Sigmoid colon (tissue), 7 donors: ENCODE data around the gene MTFMT. TPM values are rescaled to one million over a fixed set of nuclear protein-coding genes. Genes with fewer than 3 reads are reported as not detected.
"Not testable (repeated sequence)": the region's sequence is repeated elsewhere in the genome, so short reads cannot be mapped to it uniquely, and the experiment has no call there.

Experiments used
- DNase-seq: peaks from one replicate; pipeline ENCODE4 v3.0.0-alpha.2; 2019
- H3K27ac ChIP-seq, 4 donors: fragments of 200-600 bp; sonication (generic); one replicate each; pipeline ENCODE4 v1.5.1; 2016 to 2019; ENCODE audit warnings: mild to moderate bottlenecking in 1 of 4
- H3K27me3 ChIP-seq, 3 donors: fragments of 200-600 bp; sonication (generic); one replicate each; pipeline ENCODE4 v1.5.1; 2019; ENCODE audit warnings: mild to moderate bottlenecking in 1 of 3
- H3K36me3 ChIP-seq, 4 donors: fragments of 200-600 bp; sonication (generic); one replicate each; pipeline ENCODE4 v1.5.1; 2016 to 2019
- H3K4me1 ChIP-seq, 4 donors: fragments of 200-600 bp; sonication (generic); one replicate each; pipeline ENCODE4 v1.5.1; 2017 to 2019
- H3K4me3 ChIP-seq, 4 donors: fragments of 200-600 bp; sonication (generic); one replicate each; pipeline ENCODE4 v1.5.1; 2017 to 2019; ENCODE audit warnings: mild to moderate bottlenecking in 2 of 4, moderate library complexity in 1 of 4
- H3K9me3 ChIP-seq, 4 donors: fragments of 200-600 bp in 3 of 4; sonication (generic) in 3 of 4; one replicate each; pipeline versions ENCODE4 v1.5.1 to v1.6.1; 2013 to 2019
- EP300 ChIP-seq, 4 donors: sonication (generic); formaldehyde crosslinking; IDR thresholded peaks; one replicate each; pipeline ENCODE4 v1.6.1; 2017; ENCODE audit warnings: antibody characterized with exemption in 4 of 4
- POLR2A ChIP-seq, 2 donors: fragments of 450-650 bp; IDR thresholded peaks; one replicate each; pipeline ENCODE4 v1.6.1; 2016; ENCODE audit warnings: antibody characterized with exemption in 2 of 2, mild to moderate bottlenecking in 2 of 2, moderate library complexity in 2 of 2
- POLR2AphosphoS5 ChIP-seq, 4 donors: sonication (generic); formaldehyde crosslinking; IDR thresholded peaks; one replicate each; pipeline ENCODE4 v1.6.1; 2017; ENCODE audit warnings: antibody characterized with exemption in 4 of 4
- WGBS, 2 donors: extraction: QIAGEN DNeasy Blood & Tissue Kit; methylation state at CpG; one replicate each; pipeline ENCODE4 v1.1.7; 2013; 5-methylcytosine and 5-hydroxymethylcytosine counted together
- intact Hi-C: fragments of 100-400 bp; cut with DNase I; formaldehyde crosslinking; loops from one replicate; pipeline ENCODE4 v1.15.1; 2023
- polyA plus RNA-seq, 3 donors: library from polyadenylated mRNA; stranded (reverse); fragments of 200-250 nt; gene quantifications; one replicate each; pipeline ENCODE4 v1.2.3, GENCODE V29; 2013
- total RNA-seq, 4 donors: library from RNA; depleted of rRNA; stranded (reverse); fragments of >200 nt; gene quantifications; one replicate each; pipeline ENCODE4 v1.1.0, GENCODE V29; 2016
- TF ChIP-seq, protein P1 (sequence below), 4 experiments: fragments of 450-650 bp in 3 of 4; fragments of 200-600 bp in 1 of 4; IDR thresholded peaks; one replicate each; pipeline ENCODE4 v1.5.1; 2016 to 2019; ENCODE audit warnings: antibody characterized with exemption in 4 of 4, mild to moderate bottlenecking in 3 of 4, moderate library complexity in 2 of 4
- donor health status: healthy with polysubstance abuse.
- donor health status: Bipolar disorder and iron deficiency.
- donor health status: healthy.

Gene MTFMT
- total and polyA plus RNA-seq, 7 donors: 10.7 to 43.6 (median 31.3) TPM

DNA sequence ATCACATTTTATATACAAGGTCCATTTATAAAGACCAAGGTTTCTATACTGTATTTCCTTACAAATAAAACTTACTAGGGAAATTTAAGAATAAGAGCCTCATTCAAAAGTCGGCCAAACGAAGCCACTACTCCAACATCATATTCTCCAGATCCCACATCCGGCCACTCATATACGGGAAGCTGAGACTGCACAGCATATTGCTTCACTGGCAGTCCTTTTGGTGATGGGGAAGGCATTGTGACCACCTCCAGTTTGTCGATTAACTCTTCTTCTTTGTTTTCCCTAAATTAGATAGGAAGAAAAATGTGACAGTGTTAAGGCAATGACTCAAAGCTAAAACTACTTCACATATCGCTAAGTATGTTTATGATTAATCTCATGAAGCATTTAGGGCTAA lies 2.7 kb downstream of the MTFMT start:
- 92% methylated on average over 6 of the region's 6 CpGs for WGBS, 2 donors
- H3K9me3 ChIP-seq: no peaks in the 10 kb centered on the region
- H3K4me1 ChIP-seq: peaks cover 0 to 13% (median 11%) of the 10 kb centered on the region in 4 donors
- intact Hi-C loops: no loop called here
- peaks cover 0 to 43% (median 15%) of the 10 kb centered on the region in 4 donors for H3K36me3 ChIP-seq
- TF ChIP-seq EP300 (IDR thresholded peaks at IDR 0.05): no peak
- TF ChIP-seq, protein P1, sequence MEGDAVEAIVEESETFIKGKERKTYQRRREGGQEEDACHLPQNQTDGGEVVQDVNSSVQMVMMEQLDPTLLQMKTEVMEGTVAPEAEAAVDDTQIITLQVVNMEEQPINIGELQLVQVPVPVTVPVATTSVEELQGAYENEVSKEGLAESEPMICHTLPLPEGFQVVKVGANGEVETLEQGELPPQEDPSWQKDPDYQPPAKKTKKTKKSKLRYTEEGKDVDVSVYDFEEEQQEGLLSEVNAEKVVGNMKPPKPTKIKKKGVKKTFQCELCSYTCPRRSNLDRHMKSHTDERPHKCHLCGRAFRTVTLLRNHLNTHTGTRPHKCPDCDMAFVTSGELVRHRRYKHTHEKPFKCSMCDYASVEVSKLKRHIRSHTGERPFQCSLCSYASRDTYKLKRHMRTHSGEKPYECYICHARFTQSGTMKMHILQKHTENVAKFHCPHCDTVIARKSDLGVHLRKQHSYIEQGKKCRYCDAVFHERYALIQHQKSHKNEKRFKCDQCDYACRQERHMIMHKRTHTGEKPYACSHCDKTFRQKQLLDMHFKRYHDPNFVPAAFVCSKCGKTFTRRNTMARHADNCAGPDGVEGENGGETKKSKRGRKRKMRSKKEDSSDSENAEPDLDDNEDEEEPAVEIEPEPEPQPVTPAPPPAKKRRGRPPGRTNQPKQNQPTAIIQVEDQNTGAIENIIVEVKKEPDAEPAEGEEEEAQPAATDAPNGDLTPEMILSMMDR (IDR thresholded peaks at IDR 0.05): no peak
- no peak for TF ChIP-seq POLR2AphosphoS5 (IDR thresholded peaks at IDR 0.05)
- TF ChIP-seq POLR2A (IDR thresholded peaks at IDR 0.05): no peak
- no peaks in the 10 kb centered on the region for H3K27me3 ChIP-seq
- no peak overlapping the region for H3K4me3 ChIP-seq
- no peak overlapping the region for H3K27ac ChIP-seq
- DNase-seq: no peak

DNA sequence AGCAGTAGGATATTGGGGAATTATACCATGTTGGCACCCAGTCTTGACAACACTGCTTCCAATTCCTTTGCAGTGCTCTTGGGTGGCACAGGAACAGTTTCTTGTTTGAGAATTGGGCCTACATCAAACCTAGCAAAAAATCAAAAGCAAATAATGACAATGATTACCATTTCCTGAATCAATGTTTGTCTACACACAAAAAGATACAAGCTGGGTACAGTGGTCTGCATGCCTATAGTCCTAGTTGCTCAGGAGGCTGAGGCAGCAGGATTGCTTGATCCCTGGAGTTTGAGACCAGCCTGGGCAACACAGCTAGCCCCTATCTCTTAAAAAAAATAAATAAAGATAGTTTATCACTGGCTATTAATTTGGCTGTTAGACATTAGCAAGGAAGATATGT lies 8.0 kb downstream of the MTFMT start:
- intact Hi-C loops: no loop called here
- TF ChIP-seq POLR2A (IDR thresholded peaks at IDR 0.05) (no peak), POLR2AphosphoS5 (IDR thresholded peaks at IDR 0.05) (no peak), EP300 (IDR thresholded peaks at IDR 0.05) (no peak)
- TF ChIP-seq, protein P1 (IDR thresholded peaks at IDR 0.05): no peak
- no peaks in the 10 kb centered on the region for H3K9me3 ChIP-seq

DNA sequence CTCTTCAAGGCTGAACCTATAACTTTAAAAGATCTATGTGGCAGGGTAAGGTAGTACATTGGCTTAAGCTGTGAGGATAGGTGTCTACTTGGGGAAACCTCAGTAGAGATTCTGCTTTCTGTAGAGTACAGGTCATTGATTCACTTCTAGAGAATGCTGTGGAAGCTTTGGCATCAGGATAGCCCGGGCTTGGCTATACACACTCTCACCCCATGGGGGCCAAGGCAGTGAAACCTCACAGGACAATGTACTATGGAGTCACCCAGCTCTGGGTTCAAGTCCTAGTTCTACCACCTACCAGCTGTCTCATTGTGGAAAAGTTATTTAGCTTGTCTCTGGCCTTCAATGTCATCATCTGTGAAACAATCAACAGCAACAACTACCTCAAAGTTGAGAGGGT lies 9.0 kb downstream of the MTFMT start:
- Histone ChIP-seq H3K27me3 (no peaks in the 10 kb centered on the region), H3K27ac (no peak overlapping the region), H3K36me3 (peaks cover 10 to 92% (median 26%) of the 10 kb centered on the region in 4 donors), H3K4me3 (no peak overlapping the region), H3K9me3 (no peaks in the 10 kb centered on the region), H3K4me1 (no peaks in the 10 kb centered on the region)
- TF ChIP-seq POLR2AphosphoS5 (IDR thresholded peaks at IDR 0.05) (no peak), EP300 (IDR thresholded peaks at IDR 0.05) (no peak), POLR2A (IDR thresholded peaks at IDR 0.05) (no peak)
- TF ChIP-seq, protein P1 (IDR thresholded peaks at IDR 0.05): no peak
- DNase-seq: no peak
- intact Hi-C loops: no loop called here
- 87 to 89% methylated on average over 1 of the region's 1 CpG for WGBS, 2 donors

More for the DNA sequence above, 8.0 kb downstream of the MTFMT start:
- Histone ChIP-seq H3K27ac (no peak overlapping the region), H3K27me3 (no peaks in the 10 kb centered on the region), H3K36me3 (peaks cover 4 to 92% (median 21%) of the 10 kb centered on the region in 4 donors), H3K4me1 (no peaks in the 10 kb centered on the region), H3K4me3 (no peak overlapping the region)
- DNase-seq: no peak

DNA sequence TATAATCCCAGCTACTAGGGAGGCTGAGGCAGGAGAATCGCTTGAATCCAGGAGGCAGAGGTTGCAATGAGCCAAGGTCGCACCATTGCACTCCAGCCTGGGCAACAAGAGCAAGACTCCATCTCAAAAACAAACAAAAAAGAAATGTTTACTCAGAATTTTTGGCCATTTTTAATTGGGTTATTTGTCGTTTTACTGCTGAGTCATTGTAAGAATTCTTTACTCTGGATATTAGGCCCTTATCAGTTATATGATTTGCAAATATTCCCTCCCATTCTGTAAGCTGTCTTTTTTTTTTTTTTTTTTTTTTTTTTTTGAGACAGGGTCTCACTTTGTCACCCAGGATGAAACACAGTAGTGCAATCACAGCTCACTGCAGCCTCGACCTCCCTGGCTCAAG lies 18.2 kb downstream of the MTFMT start:
- H3K9me3 ChIP-seq, H3K4me3 ChIP-seq, H3K27me3 ChIP-seq, H3K27ac ChIP-seq, H3K4me1 ChIP-seq, DNase-seq, intact Hi-C loops: not testable (repeated sequence)
- peaks cover 13 to 55% (median 28%) of the 10 kb centered on the region in 4 donors for H3K36me3 ChIP-seq
- 80 to 89% methylated on average over 4 of the region's 4 CpGs for WGBS, 2 donors

DNA sequence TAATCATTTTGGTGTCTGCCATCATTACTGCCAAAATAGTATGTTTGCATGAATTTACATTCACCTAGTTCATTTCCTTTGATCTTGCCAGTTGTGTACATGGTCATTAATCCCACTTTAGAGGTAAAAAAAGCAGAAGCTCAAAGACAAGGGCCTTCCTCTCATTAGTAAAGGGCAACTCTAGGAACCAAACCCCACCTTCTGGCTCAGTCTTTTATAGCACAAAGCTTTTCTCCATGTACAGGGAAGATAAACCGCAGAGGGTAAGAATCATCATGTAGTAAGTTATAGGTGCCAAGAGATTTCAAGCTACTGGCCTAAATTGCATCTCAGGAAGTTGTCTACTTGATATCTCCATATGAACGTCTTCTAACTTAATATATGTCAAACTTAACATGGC lies 20.5 kb downstream of the MTFMT start:
- Histone ChIP-seq H3K27me3 (no peaks in the 10 kb centered on the region), H3K9me3 (no peaks in the 10 kb centered on the region), H3K27ac (no peak overlapping the region), H3K4me3 (no peak overlapping the region), H3K4me1 (no peaks in the 10 kb centered on the region), H3K36me3 (peaks cover 3 to 54% (median 18%) of the 10 kb centered on the region in 4 donors)
- TF ChIP-seq POLR2AphosphoS5 (IDR thresholded peaks at IDR 0.05): no peak
- no peak for TF ChIP-seq EP300 (IDR thresholded peaks at IDR 0.05)
- TF ChIP-seq, protein P1 (IDR thresholded peaks at IDR 0.05): no peak
- TF ChIP-seq POLR2A (IDR thresholded peaks at IDR 0.05): no peak
- DNase-seq: no peak
- intact Hi-C loops: no loop called here
- 61 to 79% methylated on average over 2 of the region's 2 CpGs for WGBS, 2 donors
